Measurements from ENCODE around the gene ERF. TPM values are rescaled to one million over a fixed set of nuclear protein-coding genes. Genes with fewer than 3 reads are reported as not detected.

The ERF gene
- polyA plus RNA-seq, 1 experiment = 31.1 TPM

GRCh38 chr19:42282819-42283187 lies 27.9 kb upstream of the ERF start:
- no peak for TF ChIP-seq CTCF (IDR thresholded peaks at IDR 0.05; ENCODE audit: low read depth, low read length)
- DNase-seq (ENCODE audit: low read depth, low spot score) = no peak
- ChIA-PET POLR2A (interaction anchor here (1.6 to 1.7 kb wide), 2 partner anchors 12 to 36 kb away, joined by 5 to 8 read pairs; no protein-coding TSS in a partner anchor), CTCF (no interaction called here)
- Histone ChIP-seq H3K4me3 (ENCODE audit: low read depth, low read length) (no peak overlapping the region; the same call in 1 of the 2 replicates), H3K27ac (ENCODE audit: low read depth, low read length) (no peak overlapping the region), H3K9me3 (ENCODE audit: control insufficient read depth, insufficient read depth, low read length) (no peaks in the 10 kb centered on the region; the same call in 1 of the 2 replicates), H3K27me3 (ENCODE audit: control insufficient read depth, insufficient read depth, low read length) (no peaks in the 10 kb centered on the region)

- POLR2A ChIA-PET = interaction anchor here (0.8 to 1.7 kb wide), 4 partner anchors 12 to 39 kb away, joined by 3 to 8 read pairs (median 4); no protein-coding TSS in a partner anchor
- peak overlapping the region; percentile 82 for H3K27ac ChIP-seq (ENCODE audit: low read depth, low read length)
- no peaks in the 10 kb centered on the region; the same call in 1 of the 2 replicates for H3K9me3 ChIP-seq (ENCODE audit: control insufficient read depth, insufficient read depth, low read length)
- peak overlapping the region; percentile 75 for H3K4me3 ChIP-seq (ENCODE audit: low read depth, low read length)
- CTCF ChIA-PET = interaction anchor here (0.7 to 1.2 kb wide), 2 partner anchors 35 to 149 kb away, joined by 4 to 11 read pairs; no protein-coding TSS in a partner anchor
- no peak for DNase-seq (ENCODE audit: low read depth, low spot score)
- no peaks in the 10 kb centered on the region for H3K27me3 ChIP-seq (ENCODE audit: control insufficient read depth, insufficient read depth, low read length)
- no peak for TF ChIP-seq CTCF (IDR thresholded peaks at IDR 0.05; ENCODE audit: low read depth, low read length)
These were observed 27.2 kb upstream of the ERF start for GRCh38 chr19:42281827-42282762.

DNA sequence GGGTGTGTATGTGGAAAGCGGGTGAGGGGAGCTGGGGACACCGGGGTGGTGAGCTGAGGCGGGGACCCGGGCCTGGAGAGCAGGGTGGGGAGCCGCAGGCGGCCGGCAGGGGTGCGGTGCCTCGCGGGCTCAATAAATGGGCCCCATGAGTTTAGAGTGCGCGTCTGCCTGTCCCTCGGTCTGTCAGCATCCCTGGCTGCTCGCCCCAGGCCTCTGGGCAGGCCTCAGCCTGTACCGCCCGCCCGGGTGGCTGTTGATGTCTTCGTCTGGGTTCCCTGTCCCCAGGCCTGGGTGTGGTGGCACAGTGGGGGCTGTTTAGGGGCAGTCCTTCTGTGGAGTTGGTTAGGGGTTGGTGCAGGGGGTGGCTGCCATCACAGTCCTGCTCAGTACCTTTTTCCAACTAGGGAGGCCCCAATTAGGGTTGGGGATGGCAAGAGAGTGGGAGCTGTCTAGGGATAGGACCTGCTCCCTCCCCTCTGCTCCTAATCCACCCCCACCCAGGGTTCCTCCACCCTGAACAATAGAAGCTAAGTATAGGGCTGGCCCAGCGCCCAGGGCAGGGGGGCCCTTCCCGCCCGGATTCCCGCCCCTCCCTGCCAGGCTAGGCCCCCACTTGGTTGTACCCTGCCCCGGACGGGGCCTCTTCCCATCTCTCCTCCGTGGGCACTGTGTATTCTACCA lies 26.4 kb upstream of the ERF start:
- Histone ChIP-seq H3K9me3 (ENCODE audit: control insufficient read depth, insufficient read depth, low read length) (no peaks in the 10 kb centered on the region; the same call in 1 of the 2 replicates), H3K27me3 (ENCODE audit: control insufficient read depth, insufficient read depth, low read length) (no peaks in the 10 kb centered on the region), H3K27ac (ENCODE audit: low read depth, low read length) (peak overlapping the region; percentile 82), H3K4me3 (ENCODE audit: low read depth, low read length) (peak overlapping the region; percentile 75)
- CTCF ChIA-PET = interaction anchor here (0.7 to 5.1 kb wide), 4 partner anchors 25 to 149 kb away, joined by 4 to 118 read pairs (median 9); partner anchors contain the start of genes ERF and GSK3A
- TF ChIP-seq CTCF (IDR thresholded peaks at IDR 0.05; ENCODE audit: low read depth, low read length) = peak; percentile 3; the same call in 1 of the 2 replicates
- DNase-seq (ENCODE audit: low read depth, low spot score) = no peak
- POLR2A ChIA-PET = interaction anchor here (0.8 to 1.6 kb wide), 3 partner anchors 11 to 38 kb away, joined by 3 to 8 read pairs (median 3); no protein-coding TSS in a partner anchor

DNA sequence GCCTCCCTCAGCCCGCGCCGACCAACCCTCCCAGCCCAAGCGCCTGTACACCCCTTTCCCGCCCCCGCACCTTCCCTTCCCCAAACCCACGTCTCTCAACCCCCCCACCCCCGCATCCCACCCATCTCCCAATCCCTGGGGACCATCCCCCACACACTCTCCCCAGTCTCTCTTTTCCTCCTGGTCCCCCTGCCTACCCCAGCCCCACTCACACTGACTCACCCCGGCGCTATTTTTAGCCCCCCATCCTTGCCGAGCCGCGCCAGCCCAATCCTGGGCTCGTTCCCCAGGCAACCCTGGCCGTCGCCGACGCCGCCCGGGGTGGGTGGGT lies 25.9 kb upstream of the ERF start:
- DNase-seq (ENCODE audit: low read depth, low spot score) = no peak
- ChIA-PET CTCF (interaction anchor here (0.9 to 5.1 kb wide), 4 partner anchors 10 to 36 kb away, joined by 6 to 118 read pairs (median 14); partner anchors contain the start of genes ERF and GSK3A), POLR2A (interaction anchor here (1.0 kb wide), 1 partner anchor 37 kb away, joined by 3 read pairs; no protein-coding TSS in a partner anchor)
- Histone ChIP-seq H3K27ac (ENCODE audit: low read depth, low read length) (peak overlapping the region; percentile 47), H3K4me3 (ENCODE audit: low read depth, low read length) (peak overlapping the region; percentile 75), H3K9me3 (ENCODE audit: control insufficient read depth, insufficient read depth, low read length) (no peaks in the 10 kb centered on the region; the same call in 1 of the 2 replicates), H3K27me3 (ENCODE audit: control insufficient read depth, insufficient read depth, low read length) (no peaks in the 10 kb centered on the region)
- TF ChIP-seq CTCF (IDR thresholded peaks at IDR 0.05; ENCODE audit: low read depth, low read length) = no peak
